ENCODE results near the gene CHST13.

The CHST13 gene

DNA sequence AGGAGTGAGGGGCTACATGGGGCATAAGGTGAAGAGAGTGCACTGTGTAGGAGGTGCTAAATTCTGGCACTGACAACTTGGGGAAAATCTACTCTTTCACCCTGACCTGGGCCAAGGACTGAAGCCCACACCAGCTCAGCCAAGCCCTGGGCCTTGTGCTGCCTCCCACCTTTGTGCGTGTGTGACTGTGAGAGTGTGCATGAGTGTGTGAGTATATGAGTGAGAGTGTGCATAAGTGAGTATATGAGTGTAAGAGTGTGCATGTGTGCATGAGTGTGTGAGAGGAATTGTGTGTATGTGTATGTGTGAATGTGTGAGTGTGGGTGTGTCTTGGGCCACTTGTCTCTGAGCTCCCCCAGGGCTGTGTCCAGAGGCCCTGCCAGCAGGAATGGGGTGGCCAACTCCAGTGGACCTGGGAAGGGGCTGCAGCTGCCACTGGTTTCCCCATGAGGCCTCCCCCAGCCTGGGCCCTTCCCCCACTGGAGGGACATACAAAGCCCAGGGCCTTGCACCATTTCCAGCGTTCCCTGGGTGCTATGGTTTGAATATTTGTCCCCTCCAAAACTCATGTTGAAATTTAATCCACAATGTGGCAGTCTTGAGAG, 19.6 kb downstream of the CHST13 start:
- DNase-seq: no peak

DNA sequence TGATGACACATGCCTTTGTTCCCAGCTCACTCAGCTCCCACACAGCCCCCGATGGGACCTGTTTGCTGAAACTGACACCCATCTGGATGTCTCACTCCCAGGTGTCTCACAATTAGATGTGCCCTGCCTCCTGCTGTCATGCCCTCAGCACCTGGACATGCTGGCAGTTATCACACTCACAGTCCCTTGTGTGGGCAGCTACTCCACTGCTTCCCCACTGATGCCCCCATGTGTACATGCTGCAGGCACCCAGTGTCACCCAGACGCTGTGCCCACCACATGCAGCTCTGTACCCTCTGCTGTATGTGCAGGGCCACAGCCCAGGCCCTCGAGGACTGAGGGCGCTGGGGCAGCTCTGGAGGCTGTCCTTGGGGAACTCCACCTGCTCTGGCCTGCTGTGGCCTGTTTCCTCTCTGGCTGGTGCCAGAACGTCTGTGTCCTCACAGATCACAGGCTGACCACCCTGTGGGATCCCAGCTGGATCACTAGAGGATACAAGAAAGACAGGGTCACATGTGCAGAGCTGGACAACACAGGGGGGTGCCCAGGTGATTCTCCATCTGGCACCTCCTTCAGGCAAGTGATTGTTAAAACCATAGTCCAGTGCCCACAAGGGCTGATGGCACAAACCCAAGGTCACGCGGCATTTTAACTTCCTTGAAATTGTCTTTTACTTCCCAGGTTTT, 20.8 kb downstream of the CHST13 start:
- no peak for DNase-seq

DNA sequence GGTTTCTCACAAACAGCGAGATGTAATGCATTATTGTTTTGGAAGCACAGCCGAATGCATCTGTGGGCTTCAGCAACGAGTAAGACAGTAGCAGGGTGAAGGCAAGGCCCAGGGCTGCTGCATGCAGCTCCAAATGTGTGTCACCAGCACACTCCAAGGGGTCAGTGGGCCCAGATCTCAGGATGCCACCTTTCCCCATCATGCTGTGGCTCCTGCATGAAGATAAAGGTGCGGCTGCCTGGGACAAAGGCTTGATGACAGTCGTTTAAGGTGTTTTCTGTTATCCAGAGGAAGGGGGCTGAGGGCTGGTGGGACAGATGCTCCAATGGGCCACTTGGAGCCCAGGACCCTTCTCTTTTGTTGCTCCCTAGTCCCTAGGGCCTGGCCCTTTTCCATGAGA, 21.6 kb downstream of the CHST13 start:
- no peak for DNase-seq

DNA sequence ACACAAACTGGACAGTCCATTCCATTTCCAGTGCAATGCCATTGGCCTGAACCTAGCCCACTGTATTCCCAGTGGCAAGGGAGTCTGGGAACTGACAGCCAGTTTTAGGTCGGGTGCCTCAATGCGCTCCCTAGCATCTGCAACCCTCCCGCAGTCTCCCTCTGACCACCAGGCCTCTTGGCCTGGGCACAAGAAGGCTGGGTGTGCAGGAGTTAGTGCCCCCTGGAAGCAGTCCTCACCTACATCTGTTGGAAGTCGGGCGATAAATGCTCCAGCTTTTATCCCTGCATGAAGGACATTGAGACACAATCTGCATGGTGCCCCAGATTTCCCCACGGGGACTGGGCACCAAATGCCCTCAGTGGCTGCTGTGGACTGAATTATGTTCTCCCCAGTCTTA, 22.1 kb downstream of the CHST13 start:
- DNase-seq: no peak

DNA sequence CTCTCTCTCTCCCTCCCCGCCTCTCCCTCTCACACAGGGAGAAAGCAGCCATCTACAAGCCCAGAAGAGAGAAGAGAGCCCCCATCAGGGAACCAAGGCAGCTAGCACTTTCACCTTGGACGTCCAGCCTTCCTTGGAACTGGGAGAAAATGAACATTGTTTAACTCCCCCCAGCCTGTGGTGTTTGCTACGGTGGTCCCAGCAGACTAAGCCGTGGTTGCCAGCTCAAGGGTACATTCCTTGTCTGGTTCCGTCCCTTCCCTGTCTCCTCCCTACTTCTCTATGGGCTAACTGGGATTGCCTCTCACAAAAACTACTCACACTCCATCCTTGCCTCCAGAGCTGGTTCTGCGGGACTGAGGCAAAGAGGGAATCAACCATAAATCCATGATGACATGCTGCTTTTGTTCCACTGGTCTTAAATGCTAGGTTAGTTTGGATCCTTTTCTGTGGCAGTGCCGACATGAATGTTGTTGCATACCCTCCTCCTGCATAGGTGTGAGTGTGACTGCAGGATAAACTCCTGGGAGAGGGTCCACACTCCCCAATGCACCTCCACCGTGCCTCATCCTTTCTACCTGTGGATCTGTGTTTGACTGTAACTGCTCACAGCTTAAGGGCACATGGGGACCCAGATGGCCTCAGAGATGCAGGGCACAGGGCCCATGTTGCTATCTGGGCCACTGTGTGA, 22.7 kb downstream of the CHST13 start:
- no peak for DNase-seq

DNA sequence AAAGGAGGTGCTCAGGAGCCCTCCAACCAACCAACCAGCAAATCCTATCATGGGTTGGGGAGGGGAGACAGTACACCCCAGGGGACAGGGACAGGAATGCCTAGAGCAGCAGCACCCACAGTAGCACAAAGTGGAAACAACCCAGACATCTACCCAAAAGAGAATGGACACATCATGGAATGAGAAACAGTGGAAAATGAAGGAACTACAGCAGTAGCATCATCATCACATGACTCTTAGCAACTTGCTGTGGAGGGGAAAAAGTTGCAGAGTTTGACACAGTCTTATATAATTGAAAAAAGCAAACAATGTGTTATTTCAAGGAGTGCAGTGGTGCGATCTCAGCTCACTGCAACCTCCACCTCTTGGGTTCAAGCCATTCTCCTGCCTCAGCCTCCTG, 23.8 kb downstream of the CHST13 start:
- no peak for DNase-seq

DNA sequence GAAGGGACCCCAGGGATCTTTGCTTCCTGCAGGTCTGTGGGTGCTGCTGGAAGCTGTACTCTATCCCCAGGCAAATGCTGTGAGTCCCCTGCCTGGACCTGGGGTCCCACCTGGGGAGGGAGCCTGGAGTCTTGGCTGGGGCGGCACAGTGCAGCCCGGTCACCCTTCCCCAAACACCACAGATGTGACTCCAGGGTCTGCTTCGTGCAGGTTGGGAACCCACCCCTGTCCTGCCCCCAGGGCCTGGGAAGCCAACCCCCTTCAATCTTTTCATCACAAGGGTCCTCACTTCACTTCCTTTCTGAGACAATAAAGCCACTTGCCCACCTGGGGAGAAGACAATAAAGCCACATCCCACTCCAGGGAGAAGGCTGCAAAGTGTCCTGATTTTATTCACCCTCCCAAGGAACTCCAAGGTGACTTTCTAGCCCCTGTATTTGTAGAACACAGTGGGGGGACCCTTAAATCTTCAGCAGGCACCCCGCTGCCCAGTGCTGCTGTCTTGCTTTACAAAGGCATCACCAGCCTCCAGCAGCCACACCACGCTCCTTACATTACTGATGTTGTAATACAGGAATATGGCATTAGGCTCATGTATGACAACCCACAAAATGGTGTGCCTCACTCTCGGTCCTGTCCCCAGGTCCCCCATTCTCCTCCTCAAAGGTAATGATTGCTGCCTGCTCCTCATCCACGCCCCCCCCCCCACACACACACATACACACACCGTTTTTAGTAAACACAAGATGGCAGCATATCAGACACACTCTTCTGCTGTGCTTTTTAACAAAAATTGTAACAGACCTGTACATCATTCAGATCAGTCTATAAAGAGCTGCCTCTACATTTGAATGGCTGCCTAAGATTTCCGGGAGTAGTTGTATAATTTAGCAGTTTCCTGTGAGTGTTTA, 24.9 kb downstream of the CHST13 start:
- no peak for DNase-seq

DNA sequence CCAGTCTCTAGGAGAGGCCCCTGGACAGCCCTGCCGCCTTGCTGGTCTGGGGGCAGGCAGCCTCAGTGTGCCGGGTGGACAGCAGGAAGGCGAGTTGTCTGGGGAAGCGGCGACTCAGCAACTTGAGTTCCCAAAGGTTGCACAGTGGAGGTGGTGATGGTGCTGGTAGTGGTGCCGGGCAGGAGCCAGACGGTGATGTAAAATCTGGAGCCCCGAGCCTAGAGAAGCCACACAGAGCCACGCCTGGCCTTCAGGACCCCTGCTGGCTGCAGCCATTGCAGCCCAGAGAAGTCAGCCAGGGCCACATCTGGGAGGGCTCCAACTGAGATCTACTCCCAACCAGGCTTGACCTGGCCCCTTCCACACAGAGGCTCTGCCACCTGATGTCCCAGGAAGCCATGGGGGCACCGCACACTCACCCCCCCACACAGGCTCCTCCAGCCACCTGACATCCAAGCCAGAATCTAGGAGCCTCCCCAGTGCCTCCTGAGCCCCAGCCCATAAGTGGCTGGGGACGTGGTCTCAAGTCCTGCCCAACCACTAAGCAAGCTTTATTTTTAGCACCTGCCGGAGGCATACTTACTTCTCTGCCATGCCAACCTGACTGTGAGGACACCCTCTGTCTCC, 26.0 kb downstream of the CHST13 start:
- no peak for DNase-seq

DNA sequence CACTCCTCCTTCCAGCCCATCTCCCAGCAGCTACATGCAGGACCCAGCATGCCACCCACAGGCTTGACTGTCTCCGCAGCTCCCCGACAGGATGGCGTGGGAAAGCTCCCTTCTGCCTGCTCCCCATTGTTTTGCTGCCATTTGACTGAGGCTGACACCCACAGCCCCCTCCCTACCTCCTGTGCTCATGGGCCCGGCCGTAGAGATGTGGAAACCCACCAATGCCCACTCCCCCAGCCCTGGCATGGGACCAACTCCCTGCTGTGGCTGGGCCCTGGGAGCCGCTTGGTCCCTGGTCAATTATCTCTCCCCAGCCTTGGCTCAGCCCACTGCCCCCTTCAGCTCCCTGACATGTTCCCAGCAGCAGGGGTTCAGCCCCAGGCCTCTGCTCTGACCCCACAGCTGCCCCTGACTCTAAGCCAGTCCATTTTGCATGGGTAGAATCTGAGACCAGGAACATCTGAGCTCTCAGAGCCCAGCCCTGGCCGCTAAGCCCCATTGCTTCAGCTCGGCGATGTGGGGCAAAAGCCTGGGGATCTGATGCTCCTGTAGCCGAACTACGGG, 26.6 kb downstream of the CHST13 start:
- DNase-seq: no peak

DNA sequence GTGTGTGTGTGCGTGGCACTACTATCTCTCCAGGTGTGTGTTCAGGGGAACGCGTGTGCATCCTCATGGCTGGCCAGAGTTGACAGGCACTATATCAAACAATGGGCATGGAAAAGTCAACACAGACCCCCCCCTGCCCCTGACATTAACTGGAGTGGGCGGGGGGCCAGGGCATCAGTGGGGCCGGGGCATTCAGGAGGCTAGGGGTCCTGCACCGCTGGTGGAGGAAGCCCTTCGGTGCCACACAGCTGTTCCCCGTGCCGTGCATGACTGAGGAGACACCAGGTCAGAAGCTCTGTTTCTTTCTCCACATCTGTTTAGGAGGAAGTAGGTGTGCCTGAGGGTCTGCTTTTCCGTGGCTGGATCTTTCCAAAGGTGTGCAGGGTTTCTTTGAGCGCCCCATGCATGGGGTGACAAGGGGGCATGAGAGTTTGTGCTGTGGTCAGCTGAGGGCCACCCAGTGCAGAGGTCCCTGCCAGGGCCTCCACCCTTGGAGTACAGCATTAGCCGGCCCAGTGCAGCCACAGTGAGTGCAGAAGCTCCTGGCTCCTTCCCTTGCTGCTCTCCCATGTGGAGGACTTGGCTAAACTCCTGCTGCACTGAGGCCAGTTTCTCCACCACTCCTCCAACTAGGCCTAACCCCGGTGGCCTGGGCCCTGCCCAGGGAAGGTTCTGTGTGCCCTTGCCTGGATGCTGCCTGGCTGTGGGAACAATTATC, 27.3 kb downstream of the CHST13 start:
- DNase-seq: no peak

DNA sequence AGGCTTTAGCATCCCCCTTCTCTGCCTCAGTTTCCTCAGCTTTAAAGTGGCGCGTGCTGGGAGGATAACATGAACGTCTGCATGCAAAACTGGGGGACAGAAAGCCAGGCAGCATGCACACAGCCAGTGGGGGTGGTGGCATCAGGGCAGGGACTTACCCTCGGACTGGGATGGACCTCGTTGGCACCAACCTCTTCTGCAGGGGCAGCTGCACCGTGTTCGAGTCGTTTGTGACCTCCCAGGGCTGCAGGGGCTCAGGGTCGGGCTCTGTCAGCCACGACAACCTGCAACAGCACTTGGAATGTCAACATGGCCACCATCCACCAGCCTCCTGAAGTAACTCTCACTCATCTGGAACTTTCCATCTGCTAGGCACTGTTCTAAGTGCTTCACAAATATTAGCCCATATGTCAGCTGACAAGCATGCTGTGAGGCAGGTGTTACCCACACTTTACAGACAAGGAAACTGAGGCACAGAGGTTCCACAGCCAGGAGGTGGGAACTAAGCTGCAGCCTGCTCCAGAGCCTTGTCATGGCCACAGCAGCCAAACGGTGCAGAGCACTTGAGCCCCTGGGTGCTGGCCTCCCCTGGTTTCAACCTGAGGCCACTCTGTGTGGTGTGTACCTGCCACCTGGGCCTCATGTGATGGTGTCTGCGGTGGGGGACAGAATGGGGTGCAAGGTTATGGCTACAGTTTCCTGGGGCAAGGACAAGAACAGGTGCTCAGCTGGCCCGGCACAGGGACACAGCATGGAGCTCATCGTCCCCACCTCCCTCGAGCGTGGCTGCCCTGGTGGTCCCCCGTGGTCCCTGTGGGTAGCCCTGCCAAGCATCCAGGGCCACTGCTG, 28.1 kb downstream of the CHST13 start:
- no peak for DNase-seq

DNA sequence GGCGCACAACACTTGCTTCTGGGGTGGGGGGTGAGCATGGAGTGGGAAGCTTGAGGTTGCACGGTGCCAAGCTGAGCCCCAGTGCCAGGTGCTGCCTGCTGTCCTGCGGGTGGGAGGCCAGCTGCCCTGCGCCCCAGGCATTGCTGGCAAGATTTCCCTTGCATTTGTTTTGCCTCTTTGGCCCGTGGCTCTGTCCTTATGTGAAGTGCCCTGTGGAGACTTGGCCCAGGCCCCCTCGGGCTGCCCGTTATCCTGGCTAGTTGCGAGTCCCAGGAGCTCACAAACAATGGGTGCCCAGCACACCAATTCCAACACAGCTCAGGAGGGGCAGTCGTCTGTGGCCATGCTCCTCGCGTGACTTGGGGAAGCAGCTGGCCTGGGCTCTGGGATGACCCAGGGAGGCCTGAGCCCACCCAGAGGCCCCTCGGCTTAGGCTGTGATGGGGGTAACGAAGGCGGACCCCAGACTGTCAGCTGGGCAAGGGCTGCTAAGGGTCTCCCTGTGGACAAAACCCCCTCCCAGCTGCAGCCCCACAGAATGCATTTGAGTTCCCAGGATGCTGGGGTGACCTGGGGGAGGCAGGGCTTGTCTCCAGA, 28.8 kb downstream of the CHST13 start:
- DNase-seq: no peak

DNA sequence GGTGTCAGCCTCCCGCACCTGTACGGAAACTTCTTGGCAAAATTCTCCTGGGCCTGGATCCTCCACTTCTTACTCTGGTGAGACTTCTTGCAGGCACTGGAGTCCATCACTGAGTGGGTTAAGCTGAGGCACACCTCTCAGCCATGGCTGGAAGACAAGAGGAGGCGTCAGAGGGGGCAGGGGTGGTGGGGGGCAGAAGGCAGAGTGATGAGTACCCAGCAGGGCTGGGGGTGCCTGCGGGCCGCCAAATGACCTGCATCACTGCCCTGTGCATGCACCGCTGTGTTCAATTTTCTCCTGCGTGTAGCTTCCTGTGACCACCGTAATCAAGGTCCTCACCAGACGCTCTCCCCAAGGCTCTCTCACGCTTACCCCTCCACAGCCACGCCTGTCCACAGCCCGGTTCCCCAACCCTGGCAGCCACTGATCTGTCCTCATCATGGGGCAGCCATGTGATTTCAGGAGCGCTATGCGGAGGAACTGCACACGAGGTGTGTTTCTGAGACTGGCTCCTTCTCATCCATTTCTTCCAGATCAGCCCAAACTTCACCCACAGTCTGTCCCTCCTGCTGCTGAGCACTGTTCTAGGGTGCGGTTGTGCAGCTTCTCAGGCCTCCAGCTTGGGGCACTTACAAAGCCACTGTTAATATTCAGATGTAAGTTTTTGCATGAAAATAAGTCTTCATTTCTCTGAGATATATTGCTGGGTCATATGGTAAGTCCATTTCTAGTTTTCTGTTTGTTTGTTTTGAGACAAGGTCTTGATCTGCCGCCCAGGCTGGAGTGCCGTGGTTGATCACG, 29.5 kb downstream of the CHST13 start:
- DNase-seq: no peak

DNA sequence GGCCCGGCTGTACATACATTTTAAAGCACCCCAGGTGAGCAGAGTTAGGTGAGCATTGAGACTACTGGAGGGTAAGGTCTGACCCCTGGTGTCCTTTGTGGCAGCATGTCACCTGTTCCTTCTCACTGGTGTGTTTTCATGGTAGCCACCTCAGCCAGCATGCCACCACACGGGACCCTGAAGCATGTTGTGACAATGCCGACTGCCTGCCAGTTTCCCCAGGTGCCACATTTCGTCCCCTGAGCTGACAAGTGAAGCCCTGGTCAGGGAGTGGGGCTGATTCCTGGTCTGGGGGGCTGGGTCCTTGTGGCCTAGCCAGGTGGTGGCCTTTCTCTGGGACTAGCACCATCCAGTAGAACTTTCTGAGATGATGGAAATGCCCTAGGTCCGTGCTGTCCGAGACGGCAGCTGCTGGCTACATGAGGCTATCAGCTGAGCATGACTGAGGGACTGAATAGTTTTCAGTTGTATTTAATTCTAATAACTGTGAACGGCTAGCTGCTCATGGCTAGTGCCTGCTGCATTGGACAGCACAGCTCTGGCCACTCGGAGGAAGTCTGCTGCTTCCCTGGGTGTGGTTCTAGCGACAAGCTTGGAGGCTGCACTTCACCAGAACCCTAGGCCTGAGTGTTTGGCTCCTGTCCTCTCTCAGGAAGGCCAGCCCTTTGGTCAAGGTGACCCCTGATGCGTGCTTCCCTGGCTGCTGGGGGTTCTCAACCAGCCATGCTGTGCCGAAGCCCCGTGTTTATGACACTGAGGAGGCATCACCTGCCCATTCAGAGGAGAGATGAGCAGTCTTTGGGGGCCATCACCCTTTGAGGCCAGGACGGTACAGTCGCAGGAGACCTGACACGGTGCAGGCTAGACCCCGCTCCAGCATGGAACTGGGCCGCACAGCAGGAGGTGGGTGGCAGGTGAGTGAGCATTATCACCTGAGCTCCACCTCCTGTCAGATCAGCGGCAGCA, 30.9 kb downstream of the CHST13 start:
- DNase-seq: no peak

DNA sequence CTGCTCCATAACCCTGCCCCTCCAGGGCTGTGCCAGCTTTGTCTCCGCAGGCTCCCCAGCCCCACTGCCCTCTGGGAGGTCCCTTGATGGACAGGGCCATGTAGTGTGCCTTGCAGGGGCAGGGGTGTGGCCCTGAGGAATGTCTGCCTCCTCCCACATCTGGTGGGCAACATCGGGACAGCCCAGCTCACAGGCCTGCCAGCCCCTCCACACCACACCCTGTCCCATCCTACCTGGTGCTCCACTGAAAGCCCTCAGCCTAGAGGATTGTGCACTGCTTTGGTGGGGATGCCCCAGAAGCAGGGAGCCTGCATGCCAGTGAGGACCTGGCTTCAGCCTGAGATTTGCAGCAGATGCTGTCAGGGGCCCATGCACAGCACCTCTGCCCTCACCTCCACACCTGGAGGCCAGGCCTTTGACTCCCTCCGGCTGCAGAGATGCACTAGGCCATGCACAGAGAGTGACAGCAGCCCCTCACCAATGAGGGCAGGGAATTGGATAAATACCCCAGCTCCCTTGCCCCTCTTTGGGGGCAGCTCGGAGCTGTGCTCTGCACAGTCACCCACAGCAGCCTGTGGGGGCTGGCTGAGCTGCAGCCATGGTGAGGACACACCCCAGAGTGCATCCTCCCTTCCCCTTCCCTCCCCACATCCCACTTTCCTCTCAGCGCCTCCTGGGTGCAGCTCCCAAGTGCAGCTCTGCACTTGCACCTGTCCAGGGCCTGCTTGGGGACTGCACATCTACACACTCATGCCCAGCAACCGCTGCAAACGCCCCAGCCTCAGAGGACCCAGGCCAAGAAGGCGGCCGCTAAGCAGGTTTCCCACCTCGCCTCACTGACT, 32.1 kb downstream of the CHST13 start:
- no peak for DNase-seq

DNA sequence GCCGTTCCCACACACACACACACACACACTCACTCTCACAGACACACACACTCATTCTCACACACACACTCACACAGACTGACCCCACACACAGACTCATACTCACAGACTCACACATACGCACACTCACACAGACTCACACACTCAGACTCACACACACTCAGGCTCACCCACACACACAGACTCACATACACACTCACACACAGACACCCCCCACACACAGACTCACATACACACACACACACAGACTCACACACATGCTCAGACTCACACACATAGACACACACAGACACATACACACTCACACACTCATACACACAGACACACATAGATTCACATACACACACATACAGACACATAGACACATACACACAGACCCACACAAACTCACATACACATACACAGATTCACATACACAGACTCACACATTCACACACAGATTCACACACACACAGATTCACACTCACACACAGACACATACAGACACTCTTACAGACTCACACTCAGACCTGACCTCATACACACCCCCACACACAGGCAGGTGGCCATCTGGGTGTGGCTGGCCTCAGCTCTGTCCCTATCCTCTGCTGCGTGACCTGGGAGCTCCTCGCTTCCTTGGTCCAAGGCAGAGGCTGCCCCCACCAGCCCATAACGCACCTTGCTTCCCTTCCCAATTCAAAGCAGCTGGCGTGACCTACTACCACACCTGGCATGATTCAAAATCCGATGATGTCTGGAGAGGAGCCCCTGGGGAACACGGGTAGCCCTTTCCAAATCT, 32.9 kb downstream of the CHST13 start:
- DNase-seq: no peak

DNA sequence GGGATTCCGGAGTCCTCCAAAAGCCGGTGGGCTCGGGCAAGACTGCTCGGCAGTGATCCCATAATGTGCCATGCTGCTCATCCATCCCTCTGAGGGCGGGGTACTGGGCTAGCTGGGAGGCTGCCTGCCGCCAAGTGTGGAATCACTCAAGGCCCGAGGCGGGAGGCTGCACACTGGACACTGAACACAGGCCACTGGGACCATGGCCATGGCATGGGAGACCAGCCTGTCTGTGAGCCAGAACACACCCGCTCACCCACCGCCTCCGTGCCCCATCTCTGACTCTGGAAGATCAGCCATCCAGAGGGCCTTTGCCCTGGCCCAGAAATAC, 33.4 kb downstream of the CHST13 start:
- DNase-seq: no peak

Measured in activated CD4-positive, alpha-beta T cell treated with anti-CD3 and anti-CD28 coated beads, Interleukin-2, amount 50 U/mL, for 1 hour (primary cell).